Mesothelial cell of epicardium (in vitro differentiated cells): ENCODE data around the gene KCNJ14. TPM values are rescaled to one million over a fixed set of nuclear protein-coding genes. Genes with fewer than 3 reads are reported as not detected.

ENCODE experiments used
- DNase-seq, 2 experiments: peaks; one replicate each; pipeline ENCODE4 v3.0.0; 2021; ENCODE audit warnings: low spot score in 2 of 2; ENCODE audit not compliant: unreplicated experiment in 2 of 2
- H3K27ac Mint-ChIP-seq: 2 replicates; pipeline ENCODE4 v1.8.0; 2021; ENCODE audit warnings: mixed read lengths
- H3K27me3 Mint-ChIP-seq: 2 replicates; pipeline ENCODE4 v1.8.0; 2021; ENCODE audit warnings: low read depth, mixed read lengths
- H3K36me3 Mint-ChIP-seq: 2 replicates; pipeline ENCODE4 v1.8.0; 2021; ENCODE audit warnings: mixed read lengths
- H3K4me1 Mint-ChIP-seq: 2 replicates; pipeline ENCODE4 v1.8.0; 2021; ENCODE audit warnings: mixed read lengths
- H3K4me3 Mint-ChIP-seq: 2 replicates; pipeline ENCODE4 v1.8.0; 2021; ENCODE audit warnings: mild to moderate bottlenecking, moderate library complexity, mixed read lengths
- H3K9me3 Mint-ChIP-seq: 2 replicates; pipeline ENCODE4 v1.8.0; 2021; ENCODE audit warnings: mixed read lengths
- total RNA-seq: library from RNA; stranded (reverse); gene quantifications from 3 replicates; pipeline ENCODE4 v1.2.1, GENCODE V29; 2021
- TF ChIP-seq, protein P1 (sequence below): fragments of 200-600 bp; sonication (generic); IDR thresholded peaks from one replicate; pipeline ENCODE4 v1.5.0; 2021; ENCODE audit warnings: antibody characterized with exemption; ENCODE audit not compliant: unreplicated experiment

The KCNJ14 gene
- total RNA-seq, 1 donor from 2014 or later = 2.7 TPM

DNA sequence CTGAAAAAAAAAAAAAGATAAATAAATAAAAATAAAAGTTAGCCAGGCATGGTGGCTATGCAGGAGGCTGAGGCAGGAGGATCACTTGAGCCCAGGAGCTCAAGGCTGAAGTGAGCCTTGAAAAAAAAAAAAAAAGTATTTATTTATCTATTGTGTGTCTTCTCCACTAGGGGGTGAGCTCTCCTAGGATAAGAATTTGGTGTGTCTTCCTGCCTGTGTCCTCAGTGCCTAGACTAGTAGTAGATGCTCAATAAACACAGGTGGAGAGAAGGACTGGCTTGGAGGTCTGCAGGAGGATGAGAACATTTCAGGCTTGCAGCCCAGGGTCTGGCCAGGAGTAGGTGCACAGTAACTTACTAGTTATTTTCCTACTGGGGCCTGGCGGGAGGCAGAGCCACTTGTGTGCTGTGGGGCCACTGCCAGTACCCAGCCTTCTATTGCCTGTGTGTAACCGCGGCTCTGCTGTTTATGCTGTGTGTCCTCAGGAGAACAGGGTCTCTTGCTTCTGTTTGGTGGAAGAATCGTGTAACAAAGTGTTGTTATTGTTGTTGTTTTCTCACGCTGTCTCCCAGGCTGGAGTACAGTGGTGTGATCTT, 50.9 kb downstream of the KCNJ14 start:
- Mint-ChIP-seq H3K27ac (no peak overlapping the region), H3K36me3 (peaks cover 4% of the 10 kb centered on the region)
- DNase-seq = no peak

DNA sequence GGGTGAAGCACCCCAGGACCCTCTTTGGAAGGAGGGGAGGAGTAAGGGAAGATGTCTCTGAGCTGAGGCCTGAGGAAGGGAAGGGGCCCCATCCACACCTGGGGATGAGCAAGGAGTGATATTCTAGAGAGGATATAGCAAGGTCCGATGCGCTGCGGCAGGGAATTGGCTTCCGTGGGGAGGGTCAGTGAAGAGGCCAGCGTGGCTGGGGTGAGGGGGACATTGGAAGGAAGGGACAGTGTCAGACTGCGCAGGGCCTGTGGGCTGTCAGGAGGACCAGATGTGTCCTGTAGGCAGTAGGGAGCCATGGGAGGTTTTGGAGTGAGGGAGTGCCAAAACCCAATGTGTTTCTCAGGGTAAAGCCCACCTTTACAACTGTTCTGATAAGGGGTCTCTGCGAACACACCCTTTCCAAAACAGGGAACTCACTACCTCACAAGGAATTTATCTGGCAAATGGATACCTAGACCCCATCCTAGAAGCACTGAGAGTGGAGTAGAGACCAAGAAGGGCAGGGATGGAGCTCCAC, 52.6 kb downstream of the KCNJ14 start:
- H3K36me3 Mint-ChIP-seq = peaks cover 4% of the 10 kb centered on the region
- peaks cover 15% of the 10 kb centered on the region for H3K4me1 Mint-ChIP-seq
- no peak for DNase-seq
- TF ChIP-seq, protein P1, sequence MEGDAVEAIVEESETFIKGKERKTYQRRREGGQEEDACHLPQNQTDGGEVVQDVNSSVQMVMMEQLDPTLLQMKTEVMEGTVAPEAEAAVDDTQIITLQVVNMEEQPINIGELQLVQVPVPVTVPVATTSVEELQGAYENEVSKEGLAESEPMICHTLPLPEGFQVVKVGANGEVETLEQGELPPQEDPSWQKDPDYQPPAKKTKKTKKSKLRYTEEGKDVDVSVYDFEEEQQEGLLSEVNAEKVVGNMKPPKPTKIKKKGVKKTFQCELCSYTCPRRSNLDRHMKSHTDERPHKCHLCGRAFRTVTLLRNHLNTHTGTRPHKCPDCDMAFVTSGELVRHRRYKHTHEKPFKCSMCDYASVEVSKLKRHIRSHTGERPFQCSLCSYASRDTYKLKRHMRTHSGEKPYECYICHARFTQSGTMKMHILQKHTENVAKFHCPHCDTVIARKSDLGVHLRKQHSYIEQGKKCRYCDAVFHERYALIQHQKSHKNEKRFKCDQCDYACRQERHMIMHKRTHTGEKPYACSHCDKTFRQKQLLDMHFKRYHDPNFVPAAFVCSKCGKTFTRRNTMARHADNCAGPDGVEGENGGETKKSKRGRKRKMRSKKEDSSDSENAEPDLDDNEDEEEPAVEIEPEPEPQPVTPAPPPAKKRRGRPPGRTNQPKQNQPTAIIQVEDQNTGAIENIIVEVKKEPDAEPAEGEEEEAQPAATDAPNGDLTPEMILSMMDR = no peak
- H3K27ac Mint-ChIP-seq = no peak overlapping the region
- no peak overlapping the region for H3K4me3 Mint-ChIP-seq
- H3K27me3 Mint-ChIP-seq = peaks cover 3% of the 10 kb centered on the region
- no peaks in the 10 kb centered on the region for H3K9me3 Mint-ChIP-seq

More for the DNA sequence above, 50.9 kb downstream of the KCNJ14 start:
- H3K4me3 Mint-ChIP-seq = no peak overlapping the region
- peaks cover 23% of the 10 kb centered on the region for H3K4me1 Mint-ChIP-seq
- H3K27me3 Mint-ChIP-seq = peaks cover 3% of the 10 kb centered on the region
- TF ChIP-seq, protein P1 = peak; percentile 71
- H3K9me3 Mint-ChIP-seq = no peaks in the 10 kb centered on the region

DNA sequence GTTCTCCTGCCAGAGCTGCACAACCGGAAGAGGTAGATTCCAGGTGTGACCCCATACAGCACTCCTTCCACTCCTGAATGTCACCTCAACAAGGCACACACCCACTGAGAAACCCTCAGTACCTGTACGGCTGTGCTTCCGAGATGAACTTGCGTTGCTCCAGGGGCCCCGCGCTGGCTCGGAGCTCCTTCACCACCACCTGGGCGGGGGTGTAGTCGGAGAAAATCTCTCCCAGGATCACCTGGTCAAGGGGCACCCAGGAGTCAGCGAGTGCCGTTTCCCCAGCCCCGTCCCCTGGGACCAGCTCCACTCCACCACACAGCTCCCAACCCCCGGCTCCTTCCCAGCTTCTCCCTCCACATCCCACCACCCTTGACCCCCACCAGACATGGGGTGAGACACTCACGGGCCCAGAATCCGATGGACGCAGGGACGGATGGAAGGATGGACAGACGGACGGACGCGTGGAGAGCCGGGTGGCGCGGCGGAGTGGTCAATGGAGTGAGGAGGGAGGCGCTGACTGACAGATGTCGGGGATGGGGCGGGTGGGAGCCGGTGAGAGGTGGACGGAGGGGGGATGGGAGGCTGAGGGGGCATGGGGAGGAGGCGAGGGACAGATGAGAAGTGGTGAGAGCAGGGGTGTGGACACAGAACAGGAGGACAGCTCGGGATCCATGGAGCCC, 53.5 kb downstream of the KCNJ14 start:
- TF ChIP-seq, protein P1 = no peak
- no peak for DNase-seq
- H3K4me1 Mint-ChIP-seq = peaks cover 13% of the 10 kb centered on the region
- H3K27me3 Mint-ChIP-seq = peaks cover 3% of the 10 kb centered on the region
- peaks cover 4% of the 10 kb centered on the region for H3K36me3 Mint-ChIP-seq
- H3K27ac Mint-ChIP-seq = no peak overlapping the region
- H3K4me3 Mint-ChIP-seq = no peak overlapping the region
- no peaks in the 10 kb centered on the region for H3K9me3 Mint-ChIP-seq

DNA sequence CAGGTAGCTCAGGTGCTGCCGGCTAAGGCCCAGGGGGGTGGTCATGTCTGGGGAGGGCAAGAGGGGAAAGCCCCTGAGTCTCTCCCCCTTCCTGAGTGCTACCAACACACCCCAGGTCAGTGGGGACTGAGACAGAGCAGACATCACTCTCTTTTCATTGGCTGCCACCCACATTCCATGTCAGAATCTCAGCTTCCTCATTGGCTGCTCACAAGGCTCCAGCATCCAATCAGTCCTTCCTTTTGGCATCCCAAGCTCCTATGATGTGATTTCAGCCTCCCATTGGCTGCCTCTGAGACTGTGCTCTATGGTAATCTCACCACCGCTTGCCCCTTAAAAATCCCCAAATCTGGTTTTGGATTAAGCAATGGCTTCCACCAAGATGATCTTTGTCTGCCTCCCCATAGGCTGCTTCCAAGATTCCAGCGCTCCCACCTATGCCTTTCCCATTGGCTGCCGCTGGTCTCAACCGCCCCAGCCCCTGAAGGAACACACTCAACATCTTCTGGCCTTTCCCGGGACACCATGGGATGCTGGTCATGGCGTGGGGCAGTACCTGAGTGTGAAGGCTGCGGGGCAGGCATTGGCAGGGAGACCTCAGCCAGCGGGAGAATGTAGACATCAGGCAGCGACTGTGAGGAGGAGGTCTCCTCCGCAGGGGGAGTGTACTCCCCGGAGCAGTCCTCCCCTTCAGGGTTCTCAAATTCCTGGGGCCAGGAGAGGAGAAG, 54.3 kb downstream of the KCNJ14 start:
- Mint-ChIP-seq H3K9me3 (no peaks in the 10 kb centered on the region), H3K27ac (no peak overlapping the region), H3K36me3 (peaks cover 4% of the 10 kb centered on the region), H3K4me3 (peak overlapping the region; percentile 10), H3K4me1 (peaks cover 16% of the 10 kb centered on the region), H3K27me3 (peaks cover 3% of the 10 kb centered on the region)
- TF ChIP-seq, protein P1 = no peak
- no peak for DNase-seq

DNA sequence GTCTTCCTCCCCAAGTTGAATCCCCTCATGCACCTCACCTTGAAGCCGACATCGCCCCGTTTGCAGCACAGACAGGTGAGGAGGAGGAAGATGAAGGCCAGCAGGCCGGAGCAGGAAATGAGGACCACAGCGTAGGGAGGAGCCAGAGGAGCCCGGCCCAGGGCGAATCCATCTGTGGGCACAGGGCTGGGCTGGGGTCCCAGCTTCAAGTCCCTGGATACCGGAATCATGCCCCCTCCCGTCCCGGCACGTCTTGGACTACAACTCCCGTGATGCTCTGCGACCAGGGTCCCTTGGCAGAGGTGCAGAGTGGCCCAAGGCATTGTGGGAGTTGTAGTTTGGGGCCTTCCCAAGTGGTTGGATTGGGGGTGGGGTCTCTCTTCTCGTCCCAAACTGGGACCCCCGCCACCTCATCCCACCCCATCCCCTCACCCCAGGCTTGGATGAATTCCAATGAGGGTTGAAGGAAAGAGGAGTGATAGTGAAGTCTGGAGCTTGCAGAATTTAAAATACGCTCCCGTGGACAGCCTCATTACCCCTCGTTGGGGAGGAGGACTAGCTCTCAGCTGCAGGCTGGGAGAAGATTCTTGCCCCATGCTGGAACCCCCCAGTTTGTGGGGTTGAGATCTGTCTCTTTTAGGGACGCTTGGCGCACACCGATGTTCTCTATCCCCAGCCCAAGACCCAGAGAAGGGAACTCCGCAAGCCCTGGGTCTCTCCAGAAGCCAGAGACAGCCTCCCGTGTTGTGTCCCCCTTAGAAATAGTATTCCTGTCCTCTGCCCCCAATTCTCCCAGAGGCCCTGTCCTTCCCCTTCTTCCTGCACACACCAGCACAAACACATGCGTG, 55.3 kb downstream of the KCNJ14 start:
- H3K4me1 Mint-ChIP-seq = peaks cover 16% of the 10 kb centered on the region
- TF ChIP-seq, protein P1 = no peak
- H3K27me3 Mint-ChIP-seq = peaks cover 3% of the 10 kb centered on the region
- peak overlapping the region; percentile 56 for H3K27ac Mint-ChIP-seq
- peak overlapping the region; percentile 80 for H3K4me3 Mint-ChIP-seq
- H3K36me3 Mint-ChIP-seq = peaks cover 4% of the 10 kb centered on the region
- no peaks in the 10 kb centered on the region for H3K9me3 Mint-ChIP-seq
- DNase-seq = peak in 1 of 2 experiments; percentile 76
